OCI-LY7 (cell line): ENCODE data around the gene GNA12. TPM values are rescaled to one million over a fixed set of nuclear protein-coding genes. Genes with fewer than 3 reads are reported as not detected.
A peak's percentile ranks its signal among the peaks of the same experiment; 100 is the strongest.

ENCODE experiments used
- BruUV-seq: library from RNA; stranded (reverse); fragments of 400-500 nt; replicated peaks from 2 replicates; lab custom pipeline; 2021; lab: Mats Ljungman, UMichigan
- CTCF ChIA-PET: fragments of 300-600 bp; sonication (Branson Sonifier 250); formaldehyde crosslinking; loops from one replicate; lab custom pipeline; 2022; ENCODE audit warnings: antibody characterized with exemption; ENCODE audit not compliant: unreplicated experiment; lab: Charles Lee
- POLR2A ChIA-PET: fragments of 300-600 bp; sonication (Branson Sonifier 250); formaldehyde crosslinking; loops from one replicate; lab custom pipeline; 2022; ENCODE audit warnings: antibody characterized with exemption; lab: Charles Lee
- DNase-seq: peaks from one replicate; pipeline ENCODE4 v3.0.0-alpha.2; 2015; ENCODE audit warnings: low spot score
- H2AFZ ChIP-seq: fragments of 200-600 bp; sonication (generic), shearing (Covaris generic); 2 replicates; pipeline ENCODE4 v1.6.1; 2014; ENCODE audit warnings: mild to moderate bottlenecking, antibody characterized with exemption, low read length, moderate library complexity
- H3K27ac ChIP-seq: fragments of 200-600 bp; sonication (generic); 2 replicates; pipeline ENCODE4 v1.5.1; 2014; ENCODE audit warnings: mixed run types, low read depth, mild to moderate bottlenecking, moderate library complexity, low read length, inconsistent platforms; ENCODE audit not compliant: poor library complexity, severe bottlenecking
- H3K36me3 ChIP-seq: fragments of 200-600 bp; sonication (generic); 2 replicates; pipeline ENCODE4 v1.6.1; 2014; ENCODE audit warnings: mild to moderate bottlenecking, antibody characterized with exemption, low read length, moderate library complexity, mixed read lengths; ENCODE audit not compliant: insufficient read depth
- H3K4me1 ChIP-seq: fragments of 200-600 bp; sonication (generic); 2 replicates; pipeline ENCODE4 v1.5.1; 2014; ENCODE audit warnings: mild to moderate bottlenecking, low read length; ENCODE audit not compliant: insufficient read depth, poor library complexity, severe bottlenecking
- H3K4me2 ChIP-seq: fragments of 200-600 bp; sonication (generic); 2 replicates; pipeline ENCODE4 v1.6.1; 2014; ENCODE audit warnings: mild to moderate bottlenecking, low read length
- H3K4me3 ChIP-seq: fragments of 200-600 bp; sonication (generic); 2 replicates; pipeline ENCODE4 v1.5.1; 2014; ENCODE audit warnings: mild to moderate bottlenecking, low read depth, low read length; ENCODE audit not compliant: poor library complexity, severe bottlenecking
- H3K79me2 ChIP-seq: fragments of 200-600 bp; sonication (generic); 2 replicates; pipeline ENCODE4 v1.6.1; 2016; ENCODE audit warnings: low read depth, mild to moderate bottlenecking, low read length, moderate library complexity, mixed read lengths; ENCODE audit not compliant: insufficient read depth
- H3K9me2 ChIP-seq: fragments of 200-600 bp; sonication (generic); 2 replicates; pipeline ENCODE4 v1.6.1; 2016; ENCODE audit warnings: mild to moderate bottlenecking, low read length, mixed read lengths; ENCODE audit not compliant: insufficient read depth
- H3K9me3 ChIP-seq: fragments of 200-600 bp; sonication (generic); 2 replicates; pipeline ENCODE4 v1.6.1; 2014; ENCODE audit warnings: mild to moderate bottlenecking, mixed run types, low read length, mixed read lengths
- H4K20me1 ChIP-seq: fragments of 200-600 bp; sonication (generic); 2 replicates; pipeline ENCODE4 v1.6.1; 2014; ENCODE audit warnings: mild to moderate bottlenecking, antibody characterized with exemption, low read length, moderate library complexity, mixed read lengths; ENCODE audit not compliant: insufficient read depth
- CTCF ChIP-seq: fragments of 200-600 bp; sonication (generic); conservative IDR thresholded peaks from 2 replicates; pipeline ENCODE4 v1.5.1; 2014; ENCODE audit warnings: mild to moderate bottlenecking, antibody characterized with exemption, low read length, moderate library complexity, mixed read lengths
- EZH2phosphoT487 ChIP-seq: fragments of 200-600 bp; sonication (generic); IDR thresholded peaks from 2 replicates; pipeline ENCODE4 v1.6.1; 2018; ENCODE audit warnings: low read depth, borderline replicate concordance, mild to moderate bottlenecking, mixed run types, antibody characterized with exemption, low read length, moderate library complexity, mixed read lengths
- intact Hi-C: fragments of 100-400 bp; cut with micrococcal nuclease; formaldehyde crosslinking; loops from one replicate; pipeline ENCODE4 v1.10.0; 2022; ENCODE audit not compliant: unreplicated experiment
- total RNA-seq, 2 experiments: library from RNA; depleted of rRNA in 1 of 2; stranded (reverse); fragments of >200 nt in 1 of 2; shearing (Covaris generic) in 1 of 2; gene quantifications; 2 replicates each; pipeline ENCODE4 v1.2.3, GENCODE V29; 2014 to 2022

The GNA12 gene
- total RNA-seq, 2 experiments from 2014 or later, result 10.3 to 35.9 TPM

GRCh38 chr7:2824026-2824677, 20.0 kb downstream of the GNA12 start:
- intact Hi-C loops, result no loop called here
- no peak for TF ChIP-seq EZH2phosphoT487
- no peak for TF ChIP-seq CTCF
- Histone ChIP-seq H4K20me1 (no peaks in the 10 kb centered on the region), H3K9me2 (no peaks in the 10 kb centered on the region), H3K27ac (peak overlapping the region; percentile 82), H2AFZ (peak overlapping the region; percentile 22; the same call in 1 of the 2 replicates), H3K9me3 (no peaks in the 10 kb centered on the region), H3K79me2 (peaks cover 77% of the 10 kb centered on the region), H3K4me3 (peak overlapping the region; percentile 42), H3K4me1 (peaks cover 68% of the 10 kb centered on the region), H3K36me3 (peaks cover 4% of the 10 kb centered on the region; the same call in 1 of the 2 replicates), H3K4me2 (peak overlapping the region; percentile 80)
- CTCF ChIA-PET, result interaction anchor here (1.0 to 1.3 kb wide), 2 partner anchors 13 to 114 kb away, joined by 3 to 5 read pairs; no protein-coding TSS in a partner anchor
- BruUV-seq, result no TSS peak
- no peak for DNase-seq
- POLR2A ChIA-PET, result interaction anchor here (0.6 to 1.9 kb wide), 7 partner anchors 9 to 1663 kb away, joined by 3 to 6 read pairs (median 3); no protein-coding TSS in a partner anchor

- H2AFZ ChIP-seq, result no peak overlapping the region
- peaks cover 4% of the 10 kb centered on the region; the same call in 1 of the 2 replicates for H3K36me3 ChIP-seq
- no TSS peak for BruUV-seq
- ChIA-PET CTCF (no interaction called here), POLR2A (interaction anchor here (1.8 kb wide), 1 partner anchor 11 kb away, joined by 4 read pairs; no protein-coding TSS in a partner anchor)
- no peaks in the 10 kb centered on the region for H3K9me2 ChIP-seq
- peaks cover 68% of the 10 kb centered on the region for H3K4me1 ChIP-seq
- TF ChIP-seq EZH2phosphoT487 (no peak), CTCF (no peak)
- no peak for DNase-seq
- no peaks in the 10 kb centered on the region for H4K20me1 ChIP-seq
- H3K79me2 ChIP-seq, result peaks cover 83% of the 10 kb centered on the region
- peak overlapping the region; percentile 80 for H3K4me2 ChIP-seq
- H3K4me3 ChIP-seq, result no peak overlapping the region
- intact Hi-C loops, result no loop called here
- H3K27ac ChIP-seq, result peak overlapping the region; percentile 82
- H3K9me3 ChIP-seq, result no peaks in the 10 kb centered on the region
Observed at GRCh38 chr7:2823130-2823529, 21.0 kb downstream of the GNA12 start.
